Measurements from ENCODE around the gene TERB1.

Gene TERB1

DNA sequence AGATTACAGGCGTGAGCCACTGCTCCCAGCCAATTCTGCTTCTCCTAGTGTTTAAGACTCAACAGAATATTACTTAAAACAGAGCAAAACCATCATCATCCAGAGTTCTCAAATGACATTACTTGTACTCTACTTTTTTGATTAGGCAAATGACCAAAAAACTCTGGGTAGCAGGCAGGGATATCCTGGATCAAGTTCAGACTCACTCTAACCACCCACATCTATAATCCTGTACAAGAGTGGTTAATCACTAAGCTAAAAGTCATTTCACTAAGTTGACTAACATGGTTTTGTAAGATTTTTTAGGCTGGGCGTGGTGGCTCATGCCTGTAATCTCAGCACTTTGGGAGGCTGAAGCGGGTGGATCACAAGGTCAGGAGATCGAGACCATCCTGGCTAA lies 22.6 kb upstream of the TERB1 start:
- TF ChIP-seq, protein P1, sequence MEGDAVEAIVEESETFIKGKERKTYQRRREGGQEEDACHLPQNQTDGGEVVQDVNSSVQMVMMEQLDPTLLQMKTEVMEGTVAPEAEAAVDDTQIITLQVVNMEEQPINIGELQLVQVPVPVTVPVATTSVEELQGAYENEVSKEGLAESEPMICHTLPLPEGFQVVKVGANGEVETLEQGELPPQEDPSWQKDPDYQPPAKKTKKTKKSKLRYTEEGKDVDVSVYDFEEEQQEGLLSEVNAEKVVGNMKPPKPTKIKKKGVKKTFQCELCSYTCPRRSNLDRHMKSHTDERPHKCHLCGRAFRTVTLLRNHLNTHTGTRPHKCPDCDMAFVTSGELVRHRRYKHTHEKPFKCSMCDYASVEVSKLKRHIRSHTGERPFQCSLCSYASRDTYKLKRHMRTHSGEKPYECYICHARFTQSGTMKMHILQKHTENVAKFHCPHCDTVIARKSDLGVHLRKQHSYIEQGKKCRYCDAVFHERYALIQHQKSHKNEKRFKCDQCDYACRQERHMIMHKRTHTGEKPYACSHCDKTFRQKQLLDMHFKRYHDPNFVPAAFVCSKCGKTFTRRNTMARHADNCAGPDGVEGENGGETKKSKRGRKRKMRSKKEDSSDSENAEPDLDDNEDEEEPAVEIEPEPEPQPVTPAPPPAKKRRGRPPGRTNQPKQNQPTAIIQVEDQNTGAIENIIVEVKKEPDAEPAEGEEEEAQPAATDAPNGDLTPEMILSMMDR (conservative IDR thresholded peaks at IDR 0.05) = no peak
- no peak for TF ChIP-seq ZFX (IDR thresholded peaks at IDR 0.05)
- no peak overlapping the region for H3K27ac ChIP-seq

DNA sequence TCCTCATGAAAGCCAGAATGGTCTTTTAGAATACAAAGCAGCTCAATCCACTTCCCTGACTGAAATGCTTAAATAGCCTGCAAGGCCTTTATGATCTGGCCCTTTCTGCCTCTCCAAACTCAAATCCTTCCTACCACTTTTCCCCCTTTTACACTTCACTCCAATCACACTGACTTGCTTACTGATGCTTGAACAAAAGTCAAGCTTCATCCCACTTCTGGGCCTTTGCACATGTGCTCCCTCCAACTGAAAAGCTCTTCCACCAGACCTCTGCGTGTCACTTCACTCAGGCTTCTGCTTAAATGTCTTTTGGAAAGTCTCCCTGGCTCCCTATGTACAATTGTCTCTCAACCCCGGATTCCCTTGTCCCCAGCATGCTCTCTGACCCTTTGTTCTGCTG lies 13.3 kb upstream of the TERB1 start:
- TF ChIP-seq ZFX (IDR thresholded peaks at IDR 0.05) = no peak
- TF ChIP-seq, protein P1 (conservative IDR thresholded peaks at IDR 0.05) = no peak
- no peak overlapping the region for H3K27ac ChIP-seq

GRCh38 chr16:66811043-66811442 lies 9.7 kb upstream of the TERB1 start:
- no peak overlapping the region for H3K27ac ChIP-seq
- no peak for TF ChIP-seq ZFX (IDR thresholded peaks at IDR 0.05)
- TF ChIP-seq, protein P1 (conservative IDR thresholded peaks at IDR 0.05) = no peak

- TF ChIP-seq, protein P1 (conservative IDR thresholded peaks at IDR 0.05) = no peak
- TF ChIP-seq ZFX (IDR thresholded peaks at IDR 0.05) = no peak
- H3K27ac ChIP-seq = no peak overlapping the region
These were observed 9.0 kb upstream of the TERB1 start for GRCh38 chr16:66810391-66810790.

- TF ChIP-seq, protein P1 (conservative IDR thresholded peaks at IDR 0.05) = no peak
- TF ChIP-seq ZFX (IDR thresholded peaks at IDR 0.05) = no peak
- no peak overlapping the region for H3K27ac ChIP-seq
These were observed 8.4 kb upstream of the TERB1 start for GRCh38 chr16:66809765-66810164.

DNA sequence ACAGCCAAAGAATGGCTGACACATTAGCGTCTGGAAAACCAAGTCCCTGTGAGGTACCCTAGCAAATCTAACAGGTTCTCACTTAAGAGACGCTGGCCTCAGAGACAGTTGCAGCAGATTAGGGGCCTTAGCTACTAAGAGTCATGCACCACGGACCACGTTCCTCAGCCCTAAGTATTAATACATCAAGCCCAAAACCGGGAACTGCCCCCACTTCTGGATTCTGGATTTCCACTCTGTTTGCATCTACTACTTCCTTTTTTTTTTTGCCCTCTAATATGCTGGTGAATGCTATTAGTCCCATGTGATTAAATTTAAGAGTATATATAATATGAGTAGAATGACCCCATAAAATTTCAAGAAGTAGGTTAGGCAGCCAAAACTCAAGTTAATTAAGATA lies 775 bp upstream of the TERB1 start:
- TF ChIP-seq, protein P1 (conservative IDR thresholded peaks at IDR 0.05) = no peak
- TF ChIP-seq ZFX (IDR thresholded peaks at IDR 0.05) = no peak
- no peak overlapping the region for H3K27ac ChIP-seq

DNA sequence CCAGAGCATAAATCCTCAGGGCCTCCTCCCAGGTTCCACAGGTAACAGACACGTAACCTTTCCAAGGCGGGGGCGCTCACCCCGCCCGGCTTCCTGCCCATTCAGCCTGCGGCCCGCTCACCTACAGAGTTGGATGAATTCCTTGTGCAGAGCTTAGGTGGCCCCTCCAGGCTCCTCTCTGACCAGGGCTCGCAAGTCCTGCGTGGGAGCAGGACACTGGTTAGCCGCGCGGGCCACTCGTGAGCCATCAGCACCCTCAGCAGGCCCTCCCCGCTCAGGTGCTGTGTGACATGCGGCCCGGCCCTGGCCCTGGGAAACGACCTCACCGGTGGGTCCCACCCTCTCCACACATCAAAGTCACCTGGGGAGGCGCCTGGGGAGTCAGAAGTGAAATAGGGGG lies 528 bp downstream of the TERB1 start:
- TF ChIP-seq ZFX (IDR thresholded peaks at IDR 0.05) = no peak
- TF ChIP-seq, protein P1 (conservative IDR thresholded peaks at IDR 0.05) = no peak
- H3K27ac ChIP-seq = no peak overlapping the region
